Thymus (tissue), 11 donors: Measurements from ENCODE around the gene ABL2. TPM values are rescaled to one million over a fixed set of nuclear protein-coding genes. Genes with fewer than 3 reads are reported as not detected.
"Not testable (repeated sequence)": the region's sequence is repeated elsewhere in the genome, so short reads cannot be mapped to it uniquely, and the experiment has no call there.

Experiments used
- DNase-seq, 9 donors: peaks; one replicate each; pipeline ENCODE4 v3.0.0-alpha.2; 2013; ENCODE audit warnings: low spot score in 9 of 9, low read depth in 6 of 9, missing footprints in 1 of 9
- H3K27ac ChIP-seq, 2 donors: one replicate each; pipeline ENCODE4 v1.5.1; 2013; ENCODE audit warnings: control low read depth in 1 of 2, low read depth in 1 of 2, low read length in 1 of 2, mild to moderate bottlenecking in 1 of 2, moderate library complexity in 1 of 2
- H3K27me3 ChIP-seq, 2 donors: one replicate each; pipeline ENCODE4 v1.5.1; 2013; ENCODE audit warnings: low read length in 1 of 2; ENCODE audit not compliant: control insufficient read depth in 2 of 2, insufficient read depth in 1 of 2
- H3K36me3 ChIP-seq, 2 donors: one replicate each; pipeline ENCODE4 v1.5.1; 2013; ENCODE audit warnings: low read length in 1 of 2, mild to moderate bottlenecking in 1 of 2, moderate library complexity in 1 of 2; ENCODE audit not compliant: control insufficient read depth in 2 of 2, insufficient read depth in 2 of 2
- H3K4me1 ChIP-seq, 2 donors: one replicate each; pipeline ENCODE4 v1.5.1; 2013; ENCODE audit warnings: low read length in 2 of 2; ENCODE audit not compliant: control insufficient read depth in 2 of 2, insufficient read depth in 2 of 2
- H3K4me3 ChIP-seq, 2 donors: one replicate each; pipeline ENCODE4 v1.5.1; 2013; ENCODE audit warnings: low read length in 2 of 2, control low read depth in 1 of 2, mild to moderate bottlenecking in 1 of 2
- H3K9me3 ChIP-seq, 2 donors: one replicate each; pipeline ENCODE4 v1.5.1; 2013; ENCODE audit warnings: low read length in 1 of 2, mild to moderate bottlenecking in 1 of 2; ENCODE audit not compliant: control insufficient read depth in 2 of 2, insufficient read depth in 1 of 2
- WGBS: extraction: QIAGEN DNeasy Blood & Tissue Kit; methylation state at CpG from one replicate; pipeline ENCODE4 v1.1.7; 2013; 5-methylcytosine and 5-hydroxymethylcytosine counted together
- polyA plus RNA-seq: library from polyadenylated mRNA; stranded (reverse); fragments of 200-250 nt; gene quantifications from one replicate; pipeline ENCODE4 v1.2.3, GENCODE V29; 2013
- total RNA-seq: library from RNA; stranded (reverse); fragments of 120-200 nt; gene quantifications from one replicate; pipeline ENCODE4 v1.2.4, GENCODE V29; 2013
- donor health status: healthy.

The ABL2 gene
- total and polyA plus RNA-seq, 2 donors = 3.5 to 3.6 TPM

- WGBS = 94% methylated on average over 1 of the region's 1 CpG
- no peak for DNase-seq
Measured at GRCh38 chr1:179202161-179202560, 27.3 kb downstream of the ABL2 start.

DNA sequence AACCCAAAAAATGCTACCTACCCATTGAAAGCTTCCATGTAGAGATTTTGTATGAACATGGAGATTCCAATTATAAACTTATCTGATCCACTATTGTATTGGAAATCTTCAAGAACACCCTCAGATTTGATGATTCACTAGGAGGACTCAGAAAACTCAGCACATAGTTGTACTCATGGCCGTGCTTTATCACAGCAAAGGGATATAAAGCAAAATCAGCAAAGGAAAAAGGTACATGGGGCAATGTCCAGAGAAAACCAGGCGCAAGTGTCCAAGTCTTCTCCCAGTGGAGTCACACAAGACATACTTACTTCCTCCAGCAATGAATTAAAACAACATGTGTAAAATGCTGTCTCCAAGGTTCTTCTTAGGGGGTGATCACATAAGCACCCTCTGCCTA is 28.9 kb downstream of the ABL2 start:
- no peaks in the 10 kb centered on the region for H3K4me1 ChIP-seq
- no peaks in the 10 kb centered on the region for H3K36me3 ChIP-seq
- no peak overlapping the region for H3K27ac ChIP-seq
- no peak overlapping the region for H3K4me3 ChIP-seq
- H3K9me3 ChIP-seq = no peaks in the 10 kb centered on the region
- no peak for DNase-seq
- 97% methylated on average over 2 of the region's 2 CpGs for WGBS
- no peaks in the 10 kb centered on the region for H3K27me3 ChIP-seq

More at GRCh38 chr1:179202161-179202560, 27.3 kb downstream of the ABL2 start:
- H3K27me3 ChIP-seq = no peaks in the 10 kb centered on the region
- no peaks in the 10 kb centered on the region for H3K36me3 ChIP-seq
- no peaks in the 10 kb centered on the region for H3K9me3 ChIP-seq
- H3K4me3 ChIP-seq = no peak overlapping the region
- H3K27ac ChIP-seq = no peak overlapping the region
- H3K4me1 ChIP-seq = no peaks in the 10 kb centered on the region

GRCh38 chr1:179197690-179198297 is 31.7 kb downstream of the ABL2 start:
- Histone ChIP-seq H3K27me3 (no peaks in the 10 kb centered on the region), H3K9me3 (no peaks in the 10 kb centered on the region), H3K4me1 (no peaks in the 10 kb centered on the region), H3K27ac (no peak overlapping the region), H3K4me3 (no peak overlapping the region), H3K36me3 (no peaks in the 10 kb centered on the region)
- no peak for DNase-seq
- 97% methylated on average over 14 of the region's 14 CpGs for WGBS

DNA sequence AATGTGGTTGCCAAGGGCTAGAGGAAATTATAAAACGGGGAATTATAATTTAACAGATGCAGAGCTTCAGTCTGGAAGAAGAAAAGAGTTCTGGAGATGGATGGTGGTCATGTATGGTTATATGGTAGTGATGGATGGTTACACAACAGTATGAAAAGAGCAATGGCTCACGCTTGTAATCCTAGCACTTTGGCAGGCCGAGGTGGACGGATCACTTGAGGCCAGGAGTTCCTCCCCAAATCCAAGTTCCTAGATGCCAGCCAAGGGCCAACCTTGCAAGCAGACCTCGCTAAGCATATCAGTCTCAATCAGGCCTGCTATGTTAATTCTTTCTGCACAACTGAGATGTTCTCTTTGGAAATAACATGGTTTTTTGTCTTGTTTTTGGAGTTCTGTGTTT is 33.6 kb downstream of the ABL2 start:
- H3K4me1 ChIP-seq, H3K36me3 ChIP-seq, DNase-seq, H3K27ac ChIP-seq, H3K4me3 ChIP-seq, H3K27me3 ChIP-seq, H3K9me3 ChIP-seq: not testable (repeated sequence)
- 97% methylated on average over 5 of the region's 5 CpGs for WGBS

GRCh38 chr1:179195376-179195775 is 34.1 kb downstream of the ABL2 start:
- Histone ChIP-seq H3K9me3 (no peaks in the 10 kb centered on the region), H3K36me3 (no peaks in the 10 kb centered on the region), H3K4me3 (no peak overlapping the region), H3K27ac (no peak overlapping the region), H3K4me1 (no peaks in the 10 kb centered on the region), H3K27me3 (no peaks in the 10 kb centered on the region)
- DNase-seq = no peak
- WGBS = 96% methylated on average over 1 of the region's 1 CpG

GRCh38 chr1:179194068-179194537 is 35.4 kb downstream of the ABL2 start:
- H3K27ac ChIP-seq = no peak overlapping the region
- no peaks in the 10 kb centered on the region for H3K4me1 ChIP-seq
- no peaks in the 10 kb centered on the region for H3K36me3 ChIP-seq
- no peaks in the 10 kb centered on the region for H3K9me3 ChIP-seq
- no peak overlapping the region for H3K4me3 ChIP-seq
- no peak for DNase-seq
- no peaks in the 10 kb centered on the region for H3K27me3 ChIP-seq
- WGBS = 91% methylated on average over 2 of the region's 2 CpGs

- peaks cover 0 to 3% of the 10 kb centered on the region in 2 donors for H3K9me3 ChIP-seq
- no peak overlapping the region for H3K4me3 ChIP-seq
- H3K36me3 ChIP-seq = no peaks in the 10 kb centered on the region
- H3K4me1 ChIP-seq = no peaks in the 10 kb centered on the region
- 54% methylated on average over 4 of the region's 4 CpGs for WGBS
- no peaks in the 10 kb centered on the region for H3K27me3 ChIP-seq
- peak in 1 of 9 donors; percentile 9 for DNase-seq
- no peak overlapping the region for H3K27ac ChIP-seq
Measured at GRCh38 chr1:179190861-179191260, 38.6 kb downstream of the ABL2 start.

DNA sequence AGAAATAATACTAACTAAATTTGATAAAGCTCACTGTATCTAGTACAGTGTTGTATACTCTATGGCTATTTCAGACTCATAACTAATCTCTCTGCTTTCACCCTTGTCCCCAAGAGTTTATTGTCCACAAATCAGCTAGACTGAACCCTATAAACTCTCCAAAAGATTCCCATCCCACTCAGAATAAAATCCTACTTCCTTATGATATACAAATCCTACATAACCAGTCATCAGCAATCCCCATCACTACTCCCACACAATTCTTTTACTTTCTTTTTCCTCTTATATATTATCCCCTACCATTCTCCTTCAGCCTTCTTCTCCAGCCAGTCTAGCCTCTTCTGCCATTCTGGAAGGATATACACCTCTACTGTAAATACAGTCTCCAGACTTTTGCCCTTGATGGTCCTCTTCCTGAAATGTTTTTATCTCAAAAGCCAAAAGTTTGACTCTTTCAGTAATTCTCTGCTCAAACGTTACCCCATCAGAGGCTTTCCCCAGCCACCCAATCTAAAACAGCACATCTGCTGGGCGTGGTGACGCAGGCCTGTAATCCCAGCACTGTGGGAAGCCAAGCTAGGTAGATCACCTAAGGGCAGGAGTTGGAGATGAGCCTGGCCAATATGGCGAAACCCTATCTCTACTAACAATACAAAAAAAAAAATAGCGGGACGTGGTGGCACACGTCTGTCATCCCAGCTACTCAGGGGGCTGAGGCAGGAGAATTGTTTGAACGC is 41.6 kb downstream of the ABL2 start:
- 96% methylated on average over 8 of the region's 8 CpGs for WGBS
- no peak for DNase-seq
- no peaks in the 10 kb centered on the region for H3K27me3 ChIP-seq
- no peak overlapping the region for H3K27ac ChIP-seq
- no peak overlapping the region for H3K4me3 ChIP-seq
- H3K4me1 ChIP-seq = no peaks in the 10 kb centered on the region
- peaks cover 0 to 3% of the 10 kb centered on the region in 2 donors for H3K9me3 ChIP-seq
- H3K36me3 ChIP-seq = no peaks in the 10 kb centered on the region

- peaks cover 0 to 3% of the 10 kb centered on the region in 2 donors for H3K9me3 ChIP-seq
- H3K36me3 ChIP-seq = no peaks in the 10 kb centered on the region
- H3K4me1 ChIP-seq = no peaks in the 10 kb centered on the region
- no peak overlapping the region for H3K4me3 ChIP-seq
- DNase-seq = no peak
- no peaks in the 10 kb centered on the region for H3K27me3 ChIP-seq
- no peak overlapping the region for H3K27ac ChIP-seq
Measured at GRCh38 chr1:179187043-179187442, 42.4 kb downstream of the ABL2 start.
